Measurements from ENCODE around the gene TMEM203. TPM values are rescaled to one million over a fixed set of nuclear protein-coding genes. Genes with fewer than 3 reads are reported as not detected.

The TMEM203 gene
- total RNA-seq, 1 donor from 2014 or later, result 36.5 TPM

GRCh38 chr9:137218212-137218753 is 12.8 kb upstream of the TMEM203 start:
- DNase-seq, result no peak
- TF ChIP-seq CTCF (IDR thresholded peaks at IDR 0.05; ENCODE audit: partially characterized antibody, unreplicated experiment), result no peak
- H3K4me3 Mint-ChIP-seq (ENCODE audit: unreplicated experiment), result no peak overlapping the region
- H3K4me1 Mint-ChIP-seq (ENCODE audit: low read depth, unreplicated experiment), result peaks cover 4% of the 10 kb centered on the region
- H3K27ac Mint-ChIP-seq (ENCODE audit: unreplicated experiment), result peak overlapping the region; percentile 22
- H3K9me3 Mint-ChIP-seq (ENCODE audit: unreplicated experiment), result peaks cover 6% of the 10 kb centered on the region
- no peaks in the 10 kb centered on the region for H3K36me3 Mint-ChIP-seq (ENCODE audit: unreplicated experiment)
- H3K27me3 Mint-ChIP-seq (ENCODE audit: unreplicated experiment), result peaks cover 3% of the 10 kb centered on the region

GRCh38 chr9:137217276-137218211 is 12.1 kb upstream of the TMEM203 start:
- TF ChIP-seq CTCF (IDR thresholded peaks at IDR 0.05; ENCODE audit: partially characterized antibody, unreplicated experiment), result no peak
- no peak for DNase-seq
- H3K4me3 Mint-ChIP-seq (ENCODE audit: unreplicated experiment), result no peak overlapping the region
- H3K27me3 Mint-ChIP-seq (ENCODE audit: unreplicated experiment), result peaks cover 7% of the 10 kb centered on the region
- H3K27ac Mint-ChIP-seq (ENCODE audit: unreplicated experiment), result no peak overlapping the region
- H3K36me3 Mint-ChIP-seq (ENCODE audit: unreplicated experiment), result no peaks in the 10 kb centered on the region
- H3K4me1 Mint-ChIP-seq (ENCODE audit: low read depth, unreplicated experiment), result peaks cover 4% of the 10 kb centered on the region
- H3K9me3 Mint-ChIP-seq (ENCODE audit: unreplicated experiment), result peaks cover 8% of the 10 kb centered on the region

GRCh38 chr9:137216188-137216965 is 10.9 kb upstream of the TMEM203 start:
- peaks cover 8% of the 10 kb centered on the region for H3K9me3 Mint-ChIP-seq (ENCODE audit: unreplicated experiment)
- DNase-seq, result no peak
- H3K4me3 Mint-ChIP-seq (ENCODE audit: unreplicated experiment), result no peak overlapping the region
- peaks cover 4% of the 10 kb centered on the region for H3K4me1 Mint-ChIP-seq (ENCODE audit: low read depth, unreplicated experiment)
- no peak overlapping the region for H3K27ac Mint-ChIP-seq (ENCODE audit: unreplicated experiment)
- peaks cover 7% of the 10 kb centered on the region for H3K27me3 Mint-ChIP-seq (ENCODE audit: unreplicated experiment)
- no peak for TF ChIP-seq CTCF (IDR thresholded peaks at IDR 0.05; ENCODE audit: partially characterized antibody, unreplicated experiment)
- H3K36me3 Mint-ChIP-seq (ENCODE audit: unreplicated experiment), result no peaks in the 10 kb centered on the region

GRCh38 chr9:137215196-137215986 is 9.9 kb upstream of the TMEM203 start:
- peaks cover 4% of the 10 kb centered on the region for H3K36me3 Mint-ChIP-seq (ENCODE audit: unreplicated experiment)
- H3K9me3 Mint-ChIP-seq (ENCODE audit: unreplicated experiment), result peaks cover 8% of the 10 kb centered on the region
- no peak overlapping the region for H3K27ac Mint-ChIP-seq (ENCODE audit: unreplicated experiment)
- no peak for DNase-seq
- H3K4me1 Mint-ChIP-seq (ENCODE audit: low read depth, unreplicated experiment), result peaks cover 4% of the 10 kb centered on the region
- TF ChIP-seq CTCF (IDR thresholded peaks at IDR 0.05; ENCODE audit: partially characterized antibody, unreplicated experiment), result no peak
- no peak overlapping the region for H3K4me3 Mint-ChIP-seq (ENCODE audit: unreplicated experiment)
- H3K27me3 Mint-ChIP-seq (ENCODE audit: unreplicated experiment), result peaks cover 9% of the 10 kb centered on the region

All from glutamatergic neuron (in vitro differentiated cells).